GM19395 (cell line): ENCODE results near the gene NTRK3.

Source experiments
- ATAC-seq: cut with Tn5 transposase; IDR thresholded peaks from one replicate; pipeline ENCODE4 v1.9.1; 2021; ENCODE audit warnings: mild to moderate bottlenecking, moderate library complexity; ENCODE audit not compliant: unreplicated experiment

The NTRK3 gene

GRCh38 chr15:88188300-88188699 is 68.2 kb downstream of the NTRK3 start:
- ATAC-seq = no peak

GRCh38 chr15:88187195-88187594 is 69.3 kb downstream of the NTRK3 start:
- no peak for ATAC-seq

GRCh38 chr15:88185584-88185983 is 71.0 kb downstream of the NTRK3 start:
- no peak for ATAC-seq

- ATAC-seq = no peak
These were observed 74.9 kb downstream of the NTRK3 start for GRCh38 chr15:88181613-88182012.

- ATAC-seq = peak; percentile 98
These were observed 77.0 kb downstream of the NTRK3 start for GRCh38 chr15:88179562-88179961.

GRCh38 chr15:88178631-88179030 is 77.9 kb downstream of the NTRK3 start:
- no peak for ATAC-seq

GRCh38 chr15:88177451-88177850 is 79.1 kb downstream of the NTRK3 start:
- ATAC-seq = no peak

GRCh38 chr15:88174571-88174970 is 82.0 kb downstream of the NTRK3 start:
- no peak for ATAC-seq

GRCh38 chr15:88166082-88166993 is 90.2 kb downstream of the NTRK3 start:
- no peak for ATAC-seq

- no peak for ATAC-seq
These were observed 94.9 kb downstream of the NTRK3 start for GRCh38 chr15:88161636-88162035.

- ATAC-seq = no peak
These were observed 101.2 kb downstream of the NTRK3 start for GRCh38 chr15:88155310-88155709.

- ATAC-seq = no peak
These were observed 103.9 kb downstream of the NTRK3 start for GRCh38 chr15:88152672-88153071.

- no peak for ATAC-seq
These were observed 108.8 kb downstream of the NTRK3 start for GRCh38 chr15:88147760-88148159.

- ATAC-seq = no peak
These were observed 111.5 kb downstream of the NTRK3 start for GRCh38 chr15:88144921-88145653.

GRCh38 chr15:88142121-88142520 is 114.4 kb downstream of the NTRK3 start:
- ATAC-seq = no peak

GRCh38 chr15:88141269-88141889 is 115.2 kb downstream of the NTRK3 start:
- ATAC-seq = no peak

- no peak for ATAC-seq
These were observed 116.1 kb downstream of the NTRK3 start for GRCh38 chr15:88140398-88140797.

GRCh38 chr15:88139936-88140335 is 116.6 kb downstream of the NTRK3 start:
- ATAC-seq = no peak

GRCh38 chr15:88133795-88134194 is 122.7 kb downstream of the NTRK3 start:
- no peak for ATAC-seq

- no peak for ATAC-seq
These were observed 124.0 kb downstream of the NTRK3 start for GRCh38 chr15:88132499-88132898.

- no peak for ATAC-seq
These were observed 124.6 kb downstream of the NTRK3 start for GRCh38 chr15:88131937-88132336.

- ATAC-seq = no peak
These were observed 129.1 kb downstream of the NTRK3 start for GRCh38 chr15:88127432-88127790.
